SK-N-SH treated with all-trans-retinoic acid at 6 μM for 48 hours (cell line): Measurements from ENCODE around the gene CRAMP1.
"Not testable (repeated sequence)": the region's sequence is repeated elsewhere in the genome, so short reads cannot be mapped to it uniquely, and the experiment has no call there.

Source experiments
- ATAC-seq: fragments of 200-7000 bp; cut with Tn5 transposase; 3 replicates; pipeline ENCODE4 v1.9.1; 2020; ENCODE audit warnings: mild to moderate bottlenecking, moderate library complexity
- ARNTL ChIP-seq: fragments of 450-650 bp; formaldehyde crosslinking; IDR thresholded peaks from 2 replicates; pipeline ENCODE4 v1.5.0; 2020; ENCODE audit warnings: low read depth, mild to moderate bottlenecking, moderate library complexity, borderline replicate concordance
- BACH2 ChIP-seq: fragments of 250-450 bp; sonication (Bioruptor Pico); IDR thresholded peaks from 2 replicates; pipeline ENCODE4 v1.9.0; 2021; ENCODE audit warnings: mild to moderate bottlenecking, borderline replicate concordance
- CREB5 ChIP-seq: fragments of 250-450 bp; sonication (Bioruptor Pico); IDR thresholded peaks from 2 replicates; pipeline ENCODE4 v1.5.1; 2020; ENCODE audit warnings: low read depth, mild to moderate bottlenecking, moderate library complexity
- CSDC2 ChIP-seq: fragments of 250-450 bp; sonication (Bioruptor Pico); IDR thresholded peaks from 2 replicates; pipeline ENCODE4 v1.5.0; 2020; ENCODE audit warnings: mild to moderate bottlenecking, moderate library complexity
- CSRNP3 ChIP-seq: fragments of 250-450 bp; sonication (Bioruptor Pico); IDR thresholded peaks from 2 replicates; pipeline ENCODE4 v1.5.1; 2021; ENCODE audit warnings: mild to moderate bottlenecking, moderate library complexity
- ESRRG ChIP-seq: fragments of 250-450 bp; sonication (Bioruptor Pico); IDR thresholded peaks from 2 replicates; pipeline ENCODE4 v1.6.1; 2021; ENCODE audit warnings: mild to moderate bottlenecking
- GLIS3 ChIP-seq: fragments of 250-450 bp; sonication (Bioruptor Pico); IDR thresholded peaks from 2 replicates; pipeline ENCODE4 v1.5.0; 2020; ENCODE audit warnings: mild to moderate bottlenecking, moderate library complexity
- ISL1 ChIP-seq: fragments of 250-450 bp; sonication (Bioruptor Pico); IDR thresholded peaks from 2 replicates; pipeline ENCODE4 v2.1.2; 2022; ENCODE audit warnings: mild to moderate bottlenecking, moderate library complexity
- OSR1 ChIP-seq: fragments of 250-450 bp; sonication (Bioruptor Pico); IDR thresholded peaks from 2 replicates; pipeline ENCODE4 v1.8.0; 2022; ENCODE audit warnings: moderate library complexity, mild to moderate bottlenecking, inconsistent platforms
- PATZ1 ChIP-seq: fragments of 250-450 bp; sonication (Bioruptor Pico); IDR thresholded peaks from 2 replicates; pipeline ENCODE4 v1.8.0; 2020; ENCODE audit warnings: mild to moderate bottlenecking, moderate library complexity, borderline replicate concordance
- PPARA ChIP-seq: fragments of 250-450 bp; sonication (Bioruptor Pico); IDR thresholded peaks from 2 replicates; pipeline ENCODE4 v1.5.0; 2020; ENCODE audit warnings: mild to moderate bottlenecking, borderline replicate concordance
- RARB ChIP-seq: fragments of 250-450 bp; sonication (Bioruptor Pico); IDR thresholded peaks from 2 replicates; pipeline ENCODE4 v1.8.0; 2021; ENCODE audit warnings: mild to moderate bottlenecking, moderate library complexity
- SNAI2 ChIP-seq: fragments of 250-450 bp; sonication (Bioruptor Pico); IDR thresholded peaks from 2 replicates; pipeline ENCODE4 v1.5.0; 2020; ENCODE audit warnings: mild to moderate bottlenecking, moderate library complexity
- TCF4 ChIP-seq: fragments of 250-450 bp; sonication (Bioruptor Pico); IDR thresholded peaks from 2 replicates; pipeline ENCODE4 v1.8.0; 2021; ENCODE audit warnings: mild to moderate bottlenecking, moderate library complexity, borderline replicate concordance
- TOX ChIP-seq: fragments of 250-450 bp; sonication (Bioruptor Pico); IDR thresholded peaks from 2 replicates; pipeline ENCODE4 v1.8.0; 2021; ENCODE audit warnings: mild to moderate bottlenecking, moderate library complexity, borderline replicate concordance
- TSHZ2 ChIP-seq: fragments of 250-450 bp; sonication (Bioruptor Pico); IDR thresholded peaks from 2 replicates; pipeline ENCODE4 v1.5.0; 2020; ENCODE audit warnings: mild to moderate bottlenecking, moderate library complexity
- ZC3H10 ChIP-seq: fragments of 250-450 bp; sonication (Bioruptor Pico); IDR thresholded peaks from 2 replicates; pipeline ENCODE4 v1.5.1; 2021; ENCODE audit warnings: mild to moderate bottlenecking, moderate library complexity
- ZFP3 ChIP-seq: fragments of 250-450 bp; sonication (Bioruptor Pico); IDR thresholded peaks from 2 replicates; pipeline ENCODE4 v1.5.0; 2020; ENCODE audit warnings: mild to moderate bottlenecking, moderate library complexity
- ZFP30 ChIP-seq: fragments of 450-650 bp; formaldehyde crosslinking; IDR thresholded peaks from 2 replicates; pipeline ENCODE4 v1.5.0; 2022; ENCODE audit warnings: mild to moderate bottlenecking, moderate library complexity
- ZNF565 ChIP-seq: fragments of 450-650 bp; formaldehyde crosslinking; conservative IDR thresholded peaks from 2 replicates; pipeline ENCODE4 v1.5.0; 2020; ENCODE audit warnings: low read depth, mild to moderate bottlenecking, moderate library complexity
- ZNF70 ChIP-seq: fragments of 450-650 bp; formaldehyde crosslinking; IDR thresholded peaks from 2 replicates; pipeline ENCODE4 v1.5.0; 2020; ENCODE audit warnings: mild to moderate bottlenecking, moderate library complexity
- ZNF8 ChIP-seq: fragments of 450-650 bp; formaldehyde crosslinking; IDR thresholded peaks from 2 replicates; pipeline ENCODE4 v1.5.0; 2020; ENCODE audit warnings: mild to moderate bottlenecking, moderate library complexity

The CRAMP1 gene

GRCh38 chr16:1584926-1585484 lies 27.2 kb upstream of the CRAMP1 start (continued):
- no peak for TF ChIP-seq PATZ1 (CRISPR knock-in tag)
- no peak for TF ChIP-seq TCF4 (CRISPR knock-in tag)
- no peak for TF ChIP-seq ZNF565
- no peak for TF ChIP-seq SNAI2 (CRISPR knock-in tag)
- no peak for TF ChIP-seq ZFP3 (CRISPR knock-in tag)
- no peak for TF ChIP-seq OSR1 (CRISPR knock-in tag)
- no peak for TF ChIP-seq RARB (CRISPR knock-in tag)

GRCh38 chr16:1590366-1590765 lies 21.8 kb upstream of the CRAMP1 start:
- TF ChIP-seq ESRRG (no peak), GLIS3 (CRISPR knock-in tag) (no peak), ARNTL (CRISPR knock-in tag) (no peak), CSDC2 (CRISPR knock-in tag) (no peak), CREB5 (CRISPR knock-in tag) (no peak), ZFP3 (CRISPR knock-in tag) (no peak)
- ATAC-seq: no peak

- TF ChIP-seq ZNF565: no peak
- TF ChIP-seq ZFP3 (CRISPR knock-in tag): no peak
- no peak for TF ChIP-seq TOX (CRISPR knock-in tag)
- TF ChIP-seq ESRRG: no peak
- no peak for TF ChIP-seq ISL1
- no peak for TF ChIP-seq ZC3H10 (CRISPR knock-in tag)
- TF ChIP-seq TSHZ2 (CRISPR knock-in tag): no peak
- TF ChIP-seq ZNF8: no peak
- TF ChIP-seq PPARA (CRISPR knock-in tag): no peak
- TF ChIP-seq TCF4 (CRISPR knock-in tag): no peak
- TF ChIP-seq OSR1 (CRISPR knock-in tag): no peak
- no peak for TF ChIP-seq ZNF70 (CRISPR knock-in tag)
- TF ChIP-seq RARB (CRISPR knock-in tag): no peak
- no peak for TF ChIP-seq CSRNP3 (CRISPR knock-in tag)
- TF ChIP-seq ARNTL (CRISPR knock-in tag): no peak
- no peak for ATAC-seq
Observed at GRCh38 chr16:1590930-1591705, 21.0 kb upstream of the CRAMP1 start.

- TF ChIP-seq PPARA (CRISPR knock-in tag): no peak
- no peak for TF ChIP-seq CREB5 (CRISPR knock-in tag)
- no peak for TF ChIP-seq TSHZ2 (CRISPR knock-in tag)
- TF ChIP-seq CSDC2 (CRISPR knock-in tag): no peak
- no peak for TF ChIP-seq BACH2 (CRISPR knock-in tag)
- no peak for TF ChIP-seq ZFP30 (CRISPR knock-in tag)
- no peak for TF ChIP-seq ZFP3 (CRISPR knock-in tag)
- no peak for TF ChIP-seq ZNF565
- no peak for TF ChIP-seq SNAI2 (CRISPR knock-in tag)
- TF ChIP-seq ZNF8: no peak
- no peak for TF ChIP-seq OSR1 (CRISPR knock-in tag)
- no peak for TF ChIP-seq ARNTL (CRISPR knock-in tag)
- no peak for ATAC-seq
Observed at GRCh38 chr16:1592446-1592845, 19.7 kb upstream of the CRAMP1 start.

- ATAC-seq: not testable (repeated sequence)
Observed at GRCh38 chr16:1595511-1595910, 16.6 kb upstream of the CRAMP1 start.
